GM23338 (cell line): ENCODE results near the gene RAB25. TPM values are rescaled to one million over a fixed set of nuclear protein-coding genes. Genes with fewer than 3 reads are reported as not detected.

ENCODE experiments used
- ATAC-seq: fragments of 200-7000 bp; cut with Tn5 transposase; 3 replicates; pipeline ENCODE4 v1.9.1; 2020
- DNase-seq: peaks from one replicate; pipeline ENCODE4 v3.0.0-alpha.2; 2015; ENCODE audit warnings: low spot score
- H2AFZ ChIP-seq: fragments of 200-600 bp; sonication (generic); 2 replicates; pipeline ENCODE4 v1.8.0; 2016; ENCODE audit warnings: antibody characterized with exemption, mild to moderate bottlenecking, moderate library complexity
- H3F3A ChIP-seq: fragments of 200-600 bp; sonication (generic); replicated peaks from 2 replicates; pipeline ENCODE4 v1.8.0; 2017; ENCODE audit warnings: antibody characterized with exemption, mixed run types, low read depth
- H3K27ac ChIP-seq: fragments of 200-600 bp; sonication (generic); 2 replicates; pipeline ENCODE4 v1.6.1; 2016; ENCODE audit warnings: low read depth
- H3K27me3 ChIP-seq: fragments of 200-600 bp; sonication (generic); 2 replicates; pipeline ENCODE4 v1.8.0; 2016; ENCODE audit warnings: mild to moderate bottlenecking, mixed run types, moderate library complexity; ENCODE audit not compliant: insufficient read depth
- H3K36me3 ChIP-seq: fragments of 200-600 bp; sonication (generic); 2 replicates; pipeline ENCODE4 v1.8.0; 2016; ENCODE audit warnings: mild to moderate bottlenecking; ENCODE audit not compliant: insufficient read depth
- H3K4me1 ChIP-seq: fragments of 200-600 bp; sonication (generic); 2 replicates; pipeline ENCODE4 v1.8.0; 2016; ENCODE audit warnings: mild to moderate bottlenecking, moderate library complexity; ENCODE audit not compliant: insufficient read depth
- H3K4me2 ChIP-seq: fragments of 200-600 bp; sonication (generic); 2 replicates; pipeline ENCODE4 v1.7.1; 2017; ENCODE audit warnings: mixed run types
- H3K4me3 ChIP-seq: fragments of 200-600 bp; sonication (generic); 2 replicates; pipeline ENCODE4 v1.6.1; 2016; ENCODE audit warnings: mixed run types
- H3K79me2 ChIP-seq: fragments of 200-600 bp; sonication (generic); replicated peaks from 2 replicates; pipeline ENCODE4 v1.8.0; 2017; ENCODE audit warnings: mild to moderate bottlenecking; ENCODE audit not compliant: insufficient read depth
- H3K9me2 ChIP-seq: fragments of 200-600 bp; sonication (generic); 2 replicates; pipeline ENCODE4 v1.8.0; 2017; ENCODE audit not compliant: insufficient read depth
- H4K20me1 ChIP-seq: fragments of 200-600 bp; sonication (generic); replicated peaks from 2 replicates; pipeline ENCODE4 v1.8.0; 2017; ENCODE audit warnings: mild to moderate bottlenecking; ENCODE audit not compliant: insufficient read depth
- H3K27ac Mint-ChIP-seq: 2 replicates; pipeline ENCODE4 v1.8.0; 2020; ENCODE audit warnings: inconsistent platforms, mild to moderate bottlenecking, moderate library complexity, mixed read lengths
- H3K27me3 Mint-ChIP-seq: 3 replicates; pipeline ENCODE4 v1.8.0; 2022; ENCODE audit warnings: low read depth, mild to moderate bottlenecking, moderate library complexity, mixed read lengths, inconsistent platforms; ENCODE audit not compliant: insufficient read depth, poor library complexity
- H3K36me3 Mint-ChIP-seq: 3 replicates; pipeline ENCODE4 v1.8.0; 2021; ENCODE audit warnings: low read depth, mild to moderate bottlenecking, inconsistent platforms, moderate library complexity, mixed read lengths
- H3K4me1 Mint-ChIP-seq: 3 replicates; pipeline ENCODE4 v1.8.0; 2020; ENCODE audit warnings: mild to moderate bottlenecking, inconsistent platforms, mixed read lengths
- H3K4me3 Mint-ChIP-seq: 3 replicates; pipeline ENCODE4 v1.8.0; 2021; ENCODE audit warnings: moderate library complexity, mild to moderate bottlenecking, inconsistent platforms, mixed read lengths
- H3K9me3 Mint-ChIP-seq: 3 replicates; pipeline ENCODE4 v1.8.0; 2020; ENCODE audit warnings: moderate library complexity, mild to moderate bottlenecking, inconsistent platforms, mixed read lengths
- CREB1 ChIP-seq: fragments of 250-450 bp; sonication (Bioruptor Pico); IDR thresholded peaks from 2 replicates; pipeline ENCODE4 v1.5.0; 2020; ENCODE audit warnings: low read depth, mild to moderate bottlenecking, moderate library complexity
- EZH2phosphoT487 ChIP-seq: fragments of 200-600 bp; sonication (generic); IDR thresholded peaks from one replicate; pipeline ENCODE4 v1.8.1; 2018; ENCODE audit warnings: antibody characterized with exemption; ENCODE audit not compliant: unreplicated experiment
- JUNB ChIP-seq: IDR thresholded peaks from one replicate; pipeline ENCODE4 v1.6.1; 2016; ENCODE audit warnings: antibody characterized with exemption; ENCODE audit not compliant: unreplicated experiment
- NANOG ChIP-seq: IDR thresholded peaks from 2 replicates; pipeline ENCODE4 v1.6.1; 2016; ENCODE audit warnings: antibody characterized with exemption, borderline replicate concordance
- POLR2AphosphoS5 ChIP-seq: IDR thresholded peaks from 2 replicates; pipeline ENCODE4 v1.6.1; 2016; ENCODE audit warnings: antibody characterized with exemption, low read depth
- STAT1 ChIP-seq: IDR thresholded peaks from one replicate; pipeline ENCODE4 v1.6.1; 2016; ENCODE audit warnings: antibody characterized with exemption; ENCODE audit not compliant: unreplicated experiment
- ZNF114 ChIP-seq: fragments of 250-450 bp; sonication (Bioruptor Pico); IDR thresholded peaks from 2 replicates; pipeline ENCODE4 v1.5.0; 2020; ENCODE audit warnings: mild to moderate bottlenecking, moderate library complexity
- ZNF331 ChIP-seq: fragments of 250-450 bp; sonication (Bioruptor Pico); IDR thresholded peaks from 2 replicates; pipeline ENCODE4 v1.5.0; 2020; ENCODE audit warnings: low read depth, mild to moderate bottlenecking, moderate library complexity
- polyA plus RNA-seq: library from polyadenylated mRNA; unstranded; fragments of >200 nt; fragmentation: Nextera tagmentation; extraction: Ambion mirVana; gene quantifications from 2 replicates; pipeline ENCODE4 v1.2.1, GENCODE V29; 2016
- total RNA-seq: library from RNA; depleted of rRNA; stranded (reverse); fragments of >200 nt; shearing (Covaris generic); gene quantifications from 2 replicates; pipeline ENCODE4 v1.2.3, GENCODE V29; 2014
- TF ChIP-seq, protein P1 (sequence below), 2 experiments: fragments of 200-600 bp in 1 of 2; sonication (generic) in 1 of 2; conservative IDR thresholded peaks; 2 replicates each; pipeline versions ENCODE4 v1.5.1 to v1.6.1; 2016 to 2017; ENCODE audit warnings: antibody characterized with exemption in 2 of 2, low read depth in 2 of 2, mild to moderate bottlenecking in 2 of 2, moderate library complexity in 1 of 2
- TF ChIP-seq, protein P2 (sequence below): fragments of 250-450 bp; sonication (Bioruptor Pico); IDR thresholded peaks from 2 replicates; pipeline ENCODE4 v1.5.0; 2020; ENCODE audit warnings: mild to moderate bottlenecking, moderate library complexity
- TF ChIP-seq, protein P3 (sequence below): IDR thresholded peaks from one replicate; pipeline ENCODE4 v1.6.1; 2018; ENCODE audit warnings: antibody characterized with exemption; ENCODE audit not compliant: unreplicated experiment
- TF ChIP-seq, protein P4 (sequence below): IDR thresholded peaks from 2 replicates; pipeline ENCODE4 v1.6.1; 2016; ENCODE audit warnings: antibody characterized with exemption

RAB25 gene
- total and polyA plus RNA-seq, 2 experiments from 2014 or later, result 30.0 to 42.7 TPM

DNA sequence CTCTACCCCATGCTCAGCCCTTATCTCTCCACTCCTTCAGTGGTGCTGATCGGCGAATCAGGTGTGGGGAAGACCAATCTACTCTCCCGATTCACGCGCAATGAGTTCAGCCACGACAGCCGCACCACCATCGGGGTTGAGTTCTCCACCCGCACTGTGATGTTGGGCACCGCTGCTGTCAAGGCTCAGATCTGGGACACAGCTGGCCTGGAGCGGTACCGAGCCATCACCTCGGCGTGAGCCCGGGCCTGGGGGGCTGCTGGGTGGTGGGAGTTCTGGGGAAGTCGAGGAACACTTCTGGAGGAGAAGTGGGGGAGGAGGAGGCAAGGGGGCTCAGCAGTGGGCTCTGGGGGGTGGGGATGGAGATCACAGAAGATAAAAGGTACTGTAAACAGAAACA lies 4.9 kb downstream of the RAB25 start:
- Histone ChIP-seq H3K36me3 (no peaks in the 10 kb centered on the region), H3K4me3 (no peak overlapping the region), H3K4me2 (no peak overlapping the region), H3K4me1 (peaks cover 20% of the 10 kb centered on the region), H3F3A (peaks cover 16% of the 10 kb centered on the region; the same call in 1 of the 2 replicates), H3K27ac (no peak overlapping the region), H3K79me2 (0 out of 2 replicates have a peak, but pooled peaks cover 4% of the 10 kb centered on the region), H3K27me3 (peaks cover 7% of the 10 kb centered on the region; the same call in 1 of the 2 replicates), H4K20me1 (peaks cover 13% of the 10 kb centered on the region), H3K9me2 (no peaks in the 10 kb centered on the region), H2AFZ (no peak overlapping the region)
- H3K27me3 Mint-ChIP-seq, result peaks cover 23% of the 10 kb centered on the region
- no peak for DNase-seq
- H3K4me3 Mint-ChIP-seq, result no peak overlapping the region
- H3K9me3 Mint-ChIP-seq, result no peaks in the 10 kb centered on the region; the same call in 2 of the 3 replicates
- no peak for TF ChIP-seq EZH2phosphoT487
- TF ChIP-seq, protein P1, sequence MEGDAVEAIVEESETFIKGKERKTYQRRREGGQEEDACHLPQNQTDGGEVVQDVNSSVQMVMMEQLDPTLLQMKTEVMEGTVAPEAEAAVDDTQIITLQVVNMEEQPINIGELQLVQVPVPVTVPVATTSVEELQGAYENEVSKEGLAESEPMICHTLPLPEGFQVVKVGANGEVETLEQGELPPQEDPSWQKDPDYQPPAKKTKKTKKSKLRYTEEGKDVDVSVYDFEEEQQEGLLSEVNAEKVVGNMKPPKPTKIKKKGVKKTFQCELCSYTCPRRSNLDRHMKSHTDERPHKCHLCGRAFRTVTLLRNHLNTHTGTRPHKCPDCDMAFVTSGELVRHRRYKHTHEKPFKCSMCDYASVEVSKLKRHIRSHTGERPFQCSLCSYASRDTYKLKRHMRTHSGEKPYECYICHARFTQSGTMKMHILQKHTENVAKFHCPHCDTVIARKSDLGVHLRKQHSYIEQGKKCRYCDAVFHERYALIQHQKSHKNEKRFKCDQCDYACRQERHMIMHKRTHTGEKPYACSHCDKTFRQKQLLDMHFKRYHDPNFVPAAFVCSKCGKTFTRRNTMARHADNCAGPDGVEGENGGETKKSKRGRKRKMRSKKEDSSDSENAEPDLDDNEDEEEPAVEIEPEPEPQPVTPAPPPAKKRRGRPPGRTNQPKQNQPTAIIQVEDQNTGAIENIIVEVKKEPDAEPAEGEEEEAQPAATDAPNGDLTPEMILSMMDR (conservative IDR thresholded peaks at IDR 0.05; ENCODE audit: low read depth in 2 of 2), result no peak
- no peak for TF ChIP-seq CREB1 (CRISPR knock-in tag)
- TF ChIP-seq, protein P2, sequence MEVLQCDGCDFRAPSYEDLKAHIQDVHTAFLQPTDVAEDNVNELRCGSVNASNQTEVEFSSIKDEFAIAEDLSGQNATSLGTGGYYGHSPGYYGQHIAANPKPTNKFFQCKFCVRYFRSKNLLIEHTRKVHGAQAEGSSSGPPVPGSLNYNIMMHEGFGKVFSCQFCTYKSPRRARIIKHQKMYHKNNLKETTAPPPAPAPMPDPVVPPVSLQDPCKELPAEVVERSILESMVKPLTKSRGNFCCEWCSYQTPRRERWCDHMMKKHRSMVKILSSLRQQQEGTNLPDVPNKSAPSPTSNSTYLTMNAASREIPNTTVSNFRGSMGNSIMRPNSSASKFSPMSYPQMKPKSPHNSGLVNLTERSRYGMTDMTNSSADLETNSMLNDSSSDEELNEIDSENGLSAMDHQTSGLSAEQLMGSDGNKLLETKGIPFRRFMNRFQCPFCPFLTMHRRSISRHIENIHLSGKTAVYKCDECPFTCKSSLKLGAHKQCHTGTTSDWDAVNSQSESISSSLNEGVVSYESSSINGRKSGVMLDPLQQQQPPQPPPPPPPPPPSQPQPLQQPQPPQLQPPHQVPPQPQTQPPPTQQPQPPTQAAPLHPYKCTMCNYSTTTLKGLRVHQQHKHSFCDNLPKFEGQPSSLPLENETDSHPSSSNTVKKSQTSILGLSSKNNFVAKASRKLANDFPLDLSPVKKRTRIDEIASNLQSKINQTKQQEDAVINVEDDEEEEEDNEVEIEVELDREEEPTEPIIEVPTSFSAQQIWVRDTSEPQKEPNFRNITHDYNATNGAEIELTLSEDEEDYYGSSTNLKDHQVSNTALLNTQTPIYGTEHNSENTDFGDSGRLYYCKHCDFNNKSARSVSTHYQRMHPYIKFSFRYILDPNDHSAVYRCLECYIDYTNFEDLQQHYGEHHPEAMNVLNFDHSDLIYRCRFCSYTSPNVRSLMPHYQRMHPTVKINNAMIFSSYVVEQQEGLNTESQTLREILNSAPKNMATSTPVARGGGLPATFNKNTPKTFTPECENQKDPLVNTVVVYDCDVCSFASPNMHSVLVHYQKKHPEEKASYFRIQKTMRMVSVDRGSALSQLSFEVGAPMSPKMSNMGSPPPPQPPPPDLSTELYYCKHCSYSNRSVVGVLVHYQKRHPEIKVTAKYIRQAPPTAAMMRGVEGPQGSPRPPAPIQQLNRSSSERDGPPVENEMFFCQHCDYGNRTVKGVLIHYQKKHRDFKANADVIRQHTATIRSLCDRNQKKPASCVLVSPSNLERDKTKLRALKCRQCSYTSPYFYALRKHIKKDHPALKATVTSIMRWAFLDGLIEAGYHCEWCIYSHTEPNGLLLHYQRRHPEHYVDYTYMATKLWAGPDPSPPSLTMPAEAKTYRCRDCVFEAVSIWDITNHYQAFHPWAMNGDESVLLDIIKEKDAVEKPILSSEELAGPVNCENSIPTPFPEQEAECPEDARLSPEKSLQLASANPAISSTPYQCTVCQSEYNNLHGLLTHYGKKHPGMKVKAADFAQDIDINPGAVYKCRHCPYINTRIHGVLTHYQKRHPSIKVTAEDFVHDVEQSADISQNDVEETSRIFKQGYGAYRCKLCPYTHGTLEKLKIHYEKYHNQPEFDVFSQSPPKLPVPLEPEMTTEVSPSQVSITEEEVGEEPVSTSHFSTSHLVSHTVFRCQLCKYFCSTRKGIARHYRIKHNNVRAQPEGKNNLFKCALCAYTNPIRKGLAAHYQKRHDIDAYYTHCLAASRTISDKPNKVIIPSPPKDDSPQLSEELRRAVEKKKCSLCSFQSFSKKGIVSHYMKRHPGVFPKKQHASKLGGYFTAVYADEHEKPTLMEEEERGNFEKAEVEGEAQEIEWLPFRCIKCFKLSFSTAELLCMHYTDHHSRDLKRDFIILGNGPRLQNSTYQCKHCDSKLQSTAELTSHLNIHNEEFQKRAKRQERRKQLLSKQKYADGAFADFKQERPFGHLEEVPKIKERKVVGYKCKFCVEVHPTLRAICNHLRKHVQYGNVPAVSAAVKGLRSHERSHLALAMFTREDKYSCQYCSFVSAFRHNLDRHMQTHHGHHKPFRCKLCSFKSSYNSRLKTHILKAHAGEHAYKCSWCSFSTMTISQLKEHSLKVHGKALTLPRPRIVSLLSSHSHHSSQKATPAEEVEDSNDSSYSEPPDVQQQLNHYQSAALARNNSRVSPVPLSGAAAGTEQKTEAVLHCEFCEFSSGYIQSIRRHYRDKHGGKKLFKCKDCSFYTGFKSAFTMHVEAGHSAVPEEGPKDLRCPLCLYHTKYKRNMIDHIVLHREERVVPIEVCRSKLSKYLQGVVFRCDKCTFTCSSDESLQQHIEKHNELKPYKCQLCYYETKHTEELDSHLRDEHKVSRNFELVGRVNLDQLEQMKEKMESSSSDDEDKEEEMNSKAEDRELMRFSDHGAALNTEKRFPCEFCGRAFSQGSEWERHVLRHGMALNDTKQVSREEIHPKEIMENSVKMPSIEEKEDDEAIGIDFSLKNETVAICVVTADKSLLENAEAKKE (CRISPR knock-in tag), result no peak
- TF ChIP-seq STAT1, result no peak
- TF ChIP-seq ZNF331 (CRISPR knock-in tag), result no peak
- TF ChIP-seq, protein P3, sequence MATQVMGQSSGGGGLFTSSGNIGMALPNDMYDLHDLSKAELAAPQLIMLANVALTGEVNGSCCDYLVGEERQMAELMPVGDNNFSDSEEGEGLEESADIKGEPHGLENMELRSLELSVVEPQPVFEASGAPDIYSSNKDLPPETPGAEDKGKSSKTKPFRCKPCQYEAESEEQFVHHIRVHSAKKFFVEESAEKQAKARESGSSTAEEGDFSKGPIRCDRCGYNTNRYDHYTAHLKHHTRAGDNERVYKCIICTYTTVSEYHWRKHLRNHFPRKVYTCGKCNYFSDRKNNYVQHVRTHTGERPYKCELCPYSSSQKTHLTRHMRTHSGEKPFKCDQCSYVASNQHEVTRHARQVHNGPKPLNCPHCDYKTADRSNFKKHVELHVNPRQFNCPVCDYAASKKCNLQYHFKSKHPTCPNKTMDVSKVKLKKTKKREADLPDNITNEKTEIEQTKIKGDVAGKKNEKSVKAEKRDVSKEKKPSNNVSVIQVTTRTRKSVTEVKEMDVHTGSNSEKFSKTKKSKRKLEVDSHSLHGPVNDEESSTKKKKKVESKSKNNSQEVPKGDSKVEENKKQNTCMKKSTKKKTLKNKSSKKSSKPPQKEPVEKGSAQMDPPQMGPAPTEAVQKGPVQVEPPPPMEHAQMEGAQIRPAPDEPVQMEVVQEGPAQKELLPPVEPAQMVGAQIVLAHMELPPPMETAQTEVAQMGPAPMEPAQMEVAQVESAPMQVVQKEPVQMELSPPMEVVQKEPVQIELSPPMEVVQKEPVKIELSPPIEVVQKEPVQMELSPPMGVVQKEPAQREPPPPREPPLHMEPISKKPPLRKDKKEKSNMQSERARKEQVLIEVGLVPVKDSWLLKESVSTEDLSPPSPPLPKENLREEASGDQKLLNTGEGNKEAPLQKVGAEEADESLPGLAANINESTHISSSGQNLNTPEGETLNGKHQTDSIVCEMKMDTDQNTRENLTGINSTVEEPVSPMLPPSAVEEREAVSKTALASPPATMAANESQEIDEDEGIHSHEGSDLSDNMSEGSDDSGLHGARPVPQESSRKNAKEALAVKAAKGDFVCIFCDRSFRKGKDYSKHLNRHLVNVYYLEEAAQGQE, result no peak
- TF ChIP-seq, protein P4, sequence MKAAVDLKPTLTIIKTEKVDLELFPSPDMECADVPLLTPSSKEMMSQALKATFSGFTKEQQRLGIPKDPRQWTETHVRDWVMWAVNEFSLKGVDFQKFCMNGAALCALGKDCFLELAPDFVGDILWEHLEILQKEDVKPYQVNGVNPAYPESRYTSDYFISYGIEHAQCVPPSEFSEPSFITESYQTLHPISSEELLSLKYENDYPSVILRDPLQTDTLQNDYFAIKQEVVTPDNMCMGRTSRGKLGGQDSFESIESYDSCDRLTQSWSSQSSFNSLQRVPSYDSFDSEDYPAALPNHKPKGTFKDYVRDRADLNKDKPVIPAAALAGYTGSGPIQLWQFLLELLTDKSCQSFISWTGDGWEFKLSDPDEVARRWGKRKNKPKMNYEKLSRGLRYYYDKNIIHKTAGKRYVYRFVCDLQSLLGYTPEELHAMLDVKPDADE, result no peak
- no peak for TF ChIP-seq NANOG
- no peak for TF ChIP-seq ZNF114 (CRISPR knock-in tag)
- no peak for TF ChIP-seq JUNB
- TF ChIP-seq POLR2AphosphoS5, result no peak
- peak; percentile 2 for ATAC-seq
- peaks cover 49% of the 10 kb centered on the region for H3K4me1 Mint-ChIP-seq
- H3K27ac Mint-ChIP-seq, result no peak overlapping the region
- peaks cover 39% of the 10 kb centered on the region for H3K36me3 Mint-ChIP-seq
